Measurements from ENCODE around the gene MXD1.
"Not testable (repeated sequence)": the region's sequence is repeated elsewhere in the genome, so short reads cannot be mapped to it uniquely, and the experiment has no call there.

Gene MXD1, protein sequence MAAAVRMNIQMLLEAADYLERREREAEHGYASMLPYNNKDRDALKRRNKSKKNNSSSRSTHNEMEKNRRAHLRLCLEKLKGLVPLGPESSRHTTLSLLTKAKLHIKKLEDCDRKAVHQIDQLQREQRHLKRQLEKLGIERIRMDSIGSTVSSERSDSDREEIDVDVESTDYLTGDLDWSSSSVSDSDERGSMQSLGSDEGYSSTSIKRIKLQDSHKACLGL

DNA sequence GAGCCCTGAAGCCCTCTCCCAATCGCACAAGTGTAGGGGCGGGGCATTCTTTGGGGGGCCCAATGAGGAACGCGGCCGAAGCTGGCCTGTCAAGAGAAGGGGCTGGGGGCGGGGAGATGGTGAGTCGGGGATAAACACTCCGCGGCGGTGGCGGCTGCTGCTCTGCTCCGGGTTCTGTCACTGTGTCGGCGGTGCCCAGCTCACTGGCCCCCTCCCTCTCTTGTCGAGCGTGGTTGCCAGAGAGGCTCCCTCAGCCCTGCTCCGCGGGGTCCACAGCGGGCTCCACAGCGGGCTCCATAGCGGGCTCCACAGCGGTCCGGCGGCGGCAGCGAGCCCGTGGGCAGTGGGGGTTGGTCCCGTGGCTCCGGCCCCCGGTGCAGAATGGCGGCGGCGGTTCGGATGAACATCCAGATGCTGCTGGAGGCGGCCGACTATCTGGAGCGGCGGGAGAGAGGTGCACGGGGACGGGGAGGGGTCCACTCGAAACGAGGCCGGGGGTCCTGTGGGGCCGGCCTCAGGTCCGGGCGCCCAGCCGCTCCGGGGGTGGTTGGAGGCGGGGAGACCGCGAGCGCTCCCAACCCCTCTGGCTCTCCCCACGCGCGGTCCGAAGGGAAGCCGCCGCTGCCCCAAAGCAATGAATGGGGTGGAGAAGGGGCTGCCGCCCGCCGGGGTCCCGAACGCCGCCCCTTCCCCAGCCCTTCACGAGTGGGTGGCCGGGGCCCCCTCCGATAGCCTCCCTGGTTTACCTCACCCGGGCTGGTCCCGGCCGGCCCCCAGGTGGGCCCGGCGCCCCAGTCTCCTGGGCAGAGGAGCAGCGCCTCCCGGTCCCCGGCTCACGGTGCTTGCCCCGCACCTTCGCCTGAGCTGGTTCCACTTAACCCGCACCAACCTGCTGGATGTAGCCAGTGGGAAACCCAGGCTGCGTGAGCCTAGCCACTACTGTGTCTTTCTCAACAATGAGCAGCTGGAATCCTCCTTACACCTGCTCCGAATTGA, at the start of gene MXD1:
Gene MXD1, plus strand, starts transcription at position 160 of the 996 bp plus-strand sequence. Its CDS starts 222 bp downstream, at position 382.
- no peak for DNase-seq

DNA sequence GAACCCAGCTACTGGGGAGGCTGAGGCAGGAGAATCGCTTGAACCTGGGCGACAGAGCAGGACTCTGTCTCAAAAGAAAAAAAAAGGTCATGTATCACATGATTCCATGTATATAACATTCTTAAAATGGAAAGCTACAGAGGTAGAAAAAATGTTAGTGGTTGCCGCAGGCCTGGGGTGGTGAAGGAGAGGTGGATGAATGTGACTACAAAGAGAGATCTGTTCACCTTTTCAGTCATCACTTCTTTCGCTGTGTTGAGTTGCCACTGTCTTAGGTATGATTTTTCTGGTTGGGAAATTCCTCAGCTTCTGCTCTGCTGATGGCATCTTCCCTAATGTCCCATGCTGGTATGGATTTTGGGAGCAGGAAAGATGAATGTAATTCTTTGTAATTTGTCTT, 26.5 kb upstream of the MXD1 start:
- DNase-seq: no peak

DNA sequence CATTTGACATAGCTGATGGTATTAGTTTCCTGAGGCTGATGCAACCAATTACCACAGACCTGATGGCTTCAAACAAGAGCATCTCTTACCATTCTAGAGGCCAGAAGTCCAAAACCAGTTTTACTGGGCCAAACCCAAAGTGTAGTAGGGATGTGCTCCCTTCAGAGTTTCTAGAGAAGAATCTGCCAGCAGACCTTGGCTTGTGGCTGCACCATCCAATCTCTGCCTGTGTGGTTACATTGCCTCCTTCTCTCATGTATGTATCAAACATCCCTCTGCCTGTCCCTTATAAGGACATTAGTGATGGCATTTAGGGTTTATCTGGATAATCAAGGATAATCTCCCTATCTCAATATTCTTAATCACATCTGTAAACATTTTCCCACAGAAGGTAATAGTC, 25.6 kb upstream of the MXD1 start:
- no peak for DNase-seq

DNA sequence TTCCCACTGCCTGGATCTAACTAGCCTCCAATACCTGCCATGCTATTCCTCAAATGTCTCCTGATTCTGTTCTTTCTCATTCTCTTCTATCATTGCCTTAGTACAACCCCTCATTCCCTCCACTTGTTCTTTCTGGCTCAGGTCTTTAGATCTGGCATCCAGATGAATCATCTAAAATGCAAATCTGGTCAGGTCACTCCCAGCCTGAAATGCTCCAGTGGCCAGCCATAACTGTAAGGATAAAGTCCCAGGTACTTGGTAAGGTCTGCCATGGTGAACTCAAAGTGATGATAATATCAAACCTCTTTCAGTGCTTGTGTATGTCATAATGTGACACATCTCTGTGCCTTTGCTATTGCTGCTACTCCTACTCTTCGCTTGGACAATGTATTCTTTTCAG, 24.0 kb upstream of the MXD1 start:
- DNase-seq: no peak

DNA sequence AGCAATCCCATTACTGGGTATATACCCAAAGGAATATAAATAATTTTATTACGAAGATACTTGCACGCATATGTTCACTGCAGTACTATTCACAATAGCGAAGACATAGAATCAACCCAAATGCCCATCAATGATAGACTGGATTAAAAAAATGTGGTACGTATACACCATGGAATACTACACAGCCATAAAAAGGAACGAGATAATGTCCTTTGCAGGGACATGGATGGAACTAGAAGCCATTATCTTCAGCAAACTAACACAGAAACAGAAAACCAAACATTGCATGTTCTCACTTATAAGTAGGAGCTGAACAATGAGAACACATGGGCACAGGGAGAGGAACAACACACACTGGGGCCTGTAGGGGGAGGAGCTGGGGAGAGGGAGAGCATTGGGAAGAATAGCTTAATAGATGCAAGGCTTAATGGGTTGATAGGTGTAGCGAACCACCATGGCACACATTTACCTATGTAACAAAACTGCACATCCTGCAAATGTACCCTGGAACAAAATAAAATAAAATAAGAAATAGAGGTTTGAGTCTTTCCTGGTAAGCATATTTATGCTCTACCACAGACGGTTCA, 22.0 kb upstream of the MXD1 start:
- peak; percentile 3 for DNase-seq

DNA sequence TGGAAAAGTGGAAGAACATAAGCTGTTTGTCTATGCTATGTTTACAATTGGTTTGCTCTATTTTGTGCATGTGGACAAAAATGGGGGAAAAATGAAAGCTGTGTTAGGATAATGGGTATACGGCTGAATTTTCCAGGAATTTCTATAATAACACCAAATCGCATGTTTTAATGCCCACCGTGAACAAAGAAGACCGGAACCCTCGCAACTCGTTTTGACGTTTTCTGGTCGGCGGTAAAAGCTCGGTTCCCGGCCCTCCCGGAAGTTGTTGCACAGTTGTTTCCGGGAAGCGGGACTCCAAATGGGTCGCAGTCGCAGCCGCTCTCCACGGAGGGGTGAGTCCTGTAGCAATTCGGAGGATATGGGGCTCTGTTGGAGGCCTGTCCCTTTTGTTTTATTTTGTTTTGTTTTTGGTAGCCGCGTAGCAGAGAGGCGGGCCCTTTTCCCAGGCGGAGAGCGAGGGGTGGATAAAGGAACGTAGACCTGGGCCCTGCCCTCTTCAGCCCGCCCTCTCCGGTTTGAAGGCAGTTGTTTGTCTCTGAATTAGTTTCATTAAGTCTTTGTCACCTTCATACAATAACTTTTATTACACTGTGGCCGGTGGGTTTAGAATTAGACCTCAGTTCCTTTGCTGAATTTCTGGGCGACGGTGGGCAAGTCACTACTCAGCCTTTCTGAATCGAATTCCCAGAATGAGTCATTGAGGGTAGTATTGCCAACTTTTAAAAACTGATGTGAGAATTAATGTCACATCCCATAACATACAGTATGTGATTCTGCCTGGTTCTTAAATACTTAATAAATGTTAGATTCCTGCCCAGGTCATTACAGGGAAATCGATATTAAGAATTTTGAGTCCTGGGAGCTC, 21.0 kb upstream of the MXD1 start, which contains the start of gene SNRNP27:
Gene SNRNP27, plus strand, starts transcription at position 273 of the 868 bp plus-strand sequence. Its CDS starts 29 bp downstream, at position 302.
- peak; percentile 82 for DNase-seq

DNA sequence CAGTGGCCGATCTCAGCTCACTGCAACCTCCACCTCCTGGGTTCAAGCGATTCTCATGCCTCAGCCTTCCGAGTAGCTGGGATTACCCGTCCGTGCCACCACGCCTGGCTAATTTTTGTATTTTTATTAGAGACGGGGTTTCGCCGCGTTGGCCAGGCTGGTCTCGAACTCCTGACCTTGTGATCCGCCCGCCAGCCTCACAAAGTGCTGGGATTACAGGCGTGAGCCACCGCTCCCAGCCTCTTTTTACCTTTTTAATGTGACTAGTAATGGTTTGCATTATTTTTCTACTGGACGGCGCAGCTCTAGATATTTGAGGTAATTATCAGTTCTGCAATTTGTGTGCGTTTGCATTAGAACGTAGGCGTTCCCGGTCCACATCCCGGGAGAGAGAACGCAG, 20.2 kb upstream of the MXD1 start:
- DNase-seq: not testable (repeated sequence)

DNA sequence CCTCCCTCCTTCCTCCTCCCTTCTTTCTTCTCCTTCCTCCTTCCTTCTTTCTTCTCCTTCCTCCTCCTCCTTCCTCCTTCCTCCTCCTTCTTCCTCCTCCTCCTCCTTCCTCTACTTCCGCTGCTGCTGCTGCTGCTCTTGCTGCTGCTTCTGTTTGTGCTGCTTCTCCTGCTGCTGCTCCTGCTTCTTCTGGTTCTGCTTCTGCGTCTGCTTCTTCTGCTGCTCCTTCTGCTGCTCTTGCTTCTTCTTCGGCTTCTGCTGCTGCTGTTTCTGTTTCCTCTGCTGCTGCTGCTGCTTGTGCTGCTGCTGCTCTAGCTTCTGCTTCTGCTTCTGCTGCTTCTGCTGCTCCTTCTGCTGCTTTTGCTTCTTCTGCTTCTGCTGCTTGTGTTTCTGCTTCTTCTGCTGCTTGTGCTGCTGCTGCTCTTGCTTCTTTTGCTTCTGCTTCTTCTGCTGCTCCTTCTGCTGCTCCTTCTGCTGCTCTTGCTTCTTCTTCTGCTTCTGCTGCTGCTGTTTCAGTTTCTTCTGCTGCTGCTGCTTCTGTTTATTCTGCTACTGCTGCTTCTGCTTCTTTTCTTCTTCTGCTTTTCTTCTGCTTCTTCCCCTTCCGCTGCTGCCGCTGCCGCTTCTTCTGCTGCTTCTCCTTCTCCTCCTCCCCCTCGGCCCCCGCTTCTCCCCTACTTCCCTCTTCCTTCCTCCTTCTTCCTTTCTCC, 12.5 kb upstream of the MXD1 start:
- no peak for DNase-seq

DNA sequence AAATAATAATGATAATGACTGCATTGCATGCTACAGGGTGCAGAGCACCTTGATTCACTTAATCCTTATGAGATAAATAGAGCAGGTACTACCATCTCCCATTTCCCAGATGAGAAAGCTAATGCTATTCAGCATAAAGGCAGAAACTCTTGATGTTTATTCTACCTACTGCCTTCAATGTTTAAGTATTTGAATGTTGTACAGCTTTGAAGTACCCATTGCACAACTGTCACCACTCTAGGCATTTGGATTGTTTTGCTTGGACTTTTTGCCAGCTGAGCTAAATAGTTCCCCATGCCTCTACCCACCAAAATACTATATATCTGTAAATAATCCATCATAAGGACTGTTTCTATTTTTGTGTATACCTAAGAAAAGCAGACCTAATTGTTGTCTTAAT, 7.7 kb upstream of the MXD1 start:
- DNase-seq: no peak

DNA sequence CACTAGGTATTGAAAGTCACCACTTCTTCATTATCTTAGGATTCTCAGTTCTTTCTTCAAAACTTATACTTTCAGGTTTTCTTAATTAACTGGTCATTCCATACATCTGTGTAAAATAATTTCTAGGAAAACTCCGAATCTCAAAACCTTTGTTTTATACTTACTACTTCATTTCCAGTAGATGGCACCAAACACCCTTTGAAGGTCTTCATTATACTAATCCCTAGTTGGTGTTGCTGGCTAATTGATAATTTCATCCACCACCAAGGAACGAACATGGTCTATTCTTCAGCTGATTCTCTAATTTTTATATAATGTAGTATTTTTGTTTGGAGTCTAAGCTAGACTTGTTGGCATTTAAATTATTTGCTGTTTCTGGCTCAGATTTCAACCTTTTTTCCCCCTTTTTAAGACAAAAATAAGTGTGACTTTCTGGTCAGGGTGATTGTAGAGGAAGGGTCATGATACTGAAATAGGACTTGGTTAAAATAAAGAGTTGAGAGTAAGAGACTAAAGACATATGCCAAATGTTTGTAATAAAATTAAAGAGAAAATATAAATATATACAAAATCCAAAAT, 2.8 kb upstream of the MXD1 start:
- peak; percentile 46 for DNase-seq

DNA sequence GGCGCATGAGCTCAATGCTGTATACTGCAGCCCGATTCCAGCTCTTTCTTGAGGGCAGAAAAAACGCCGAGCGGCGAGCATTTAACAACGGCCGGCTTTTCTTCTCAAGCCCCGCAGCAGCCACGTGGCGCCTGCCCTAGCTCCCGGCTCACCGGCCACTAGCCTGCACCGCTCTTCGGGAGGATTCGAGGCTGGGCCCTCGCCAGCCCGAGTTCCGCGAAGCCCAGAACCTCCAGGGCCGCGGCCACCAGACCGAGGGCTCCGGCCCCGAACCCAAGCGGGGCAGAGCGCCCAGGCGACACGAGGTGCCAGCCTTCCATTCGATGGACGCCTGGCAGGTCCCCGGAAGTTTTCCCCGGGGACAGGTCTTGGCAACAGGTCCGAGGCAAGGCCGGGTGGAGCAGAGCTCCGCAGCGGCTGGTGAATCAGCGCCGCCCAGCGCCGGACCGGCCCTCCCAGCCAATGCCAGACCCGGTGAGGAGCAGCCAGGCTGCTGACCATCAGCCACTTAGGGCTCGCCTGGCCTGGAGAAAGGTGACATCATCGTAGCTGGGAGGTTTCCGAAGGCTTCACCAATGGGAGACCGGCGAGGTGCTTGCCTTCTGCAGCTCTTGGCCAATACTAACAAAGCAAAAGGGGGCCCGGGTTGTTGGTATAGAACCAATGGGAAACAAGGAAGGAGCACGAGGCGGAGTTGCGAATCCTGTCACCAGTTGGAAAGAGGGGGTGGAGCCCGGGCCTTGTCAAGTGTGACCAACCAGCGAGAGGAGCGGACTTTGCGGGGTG, 552 bp upstream of the MXD1 start:
- peak; percentile 100 for DNase-seq

DNA sequence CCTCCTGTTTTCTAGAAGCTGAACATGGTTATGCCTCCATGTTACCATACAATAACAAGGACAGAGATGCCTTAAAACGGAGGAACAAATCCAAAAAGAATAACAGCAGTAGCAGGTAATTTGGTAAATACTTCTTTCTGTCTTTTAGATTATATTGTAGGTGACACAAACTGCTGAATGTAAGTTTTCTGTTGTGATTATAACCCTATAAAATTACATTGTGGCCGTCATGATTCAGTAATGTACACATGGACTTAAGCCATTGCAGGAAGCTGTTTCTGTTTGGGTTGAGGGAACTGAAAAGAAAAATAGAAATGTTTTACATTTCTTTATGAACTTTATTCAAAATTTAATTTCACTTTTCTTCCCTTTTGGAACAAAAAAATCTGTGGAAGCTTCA, 1.2 kb downstream of the MXD1 start:
- DNase-seq: no peak

DNA sequence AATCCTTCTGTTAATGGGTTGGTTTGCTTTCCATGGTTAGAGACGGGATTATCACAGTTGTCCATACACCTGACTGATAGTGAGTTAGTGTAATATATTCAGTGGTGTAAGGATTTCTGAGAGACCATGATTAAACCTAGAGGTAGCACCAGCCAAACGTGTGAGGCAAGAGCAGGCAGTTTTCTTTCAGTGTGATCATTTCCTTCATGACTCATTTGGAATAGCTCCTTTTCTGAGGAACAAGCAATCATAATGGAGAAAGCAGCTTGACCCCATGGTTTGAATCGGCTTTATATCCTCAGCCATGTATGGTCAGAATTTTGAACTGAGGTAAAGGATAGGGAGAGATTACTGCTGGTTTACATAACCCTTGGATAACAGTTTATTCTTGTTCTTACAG, 2.9 kb downstream of the MXD1 start:
- DNase-seq: no peak

DNA sequence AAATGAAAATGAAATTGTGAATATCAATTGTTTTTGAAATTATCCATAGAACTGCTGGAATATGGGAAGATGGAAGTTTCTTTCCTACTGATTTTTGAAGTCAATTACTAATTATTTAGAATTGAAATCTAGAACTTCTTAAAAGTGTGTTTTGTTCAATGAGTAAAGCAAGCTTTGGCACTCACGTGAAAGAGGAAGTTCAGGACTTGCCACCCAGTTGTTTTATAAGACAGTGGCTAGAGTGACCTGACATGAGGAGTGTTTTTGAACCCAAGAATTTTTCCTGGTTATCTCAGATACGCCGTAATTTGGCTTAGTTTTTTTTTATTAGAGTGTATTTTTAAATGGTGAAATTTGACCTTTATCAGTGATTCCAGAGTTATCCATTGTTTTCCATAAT, 3.5 kb downstream of the MXD1 start:
- no peak for DNase-seq

DNA sequence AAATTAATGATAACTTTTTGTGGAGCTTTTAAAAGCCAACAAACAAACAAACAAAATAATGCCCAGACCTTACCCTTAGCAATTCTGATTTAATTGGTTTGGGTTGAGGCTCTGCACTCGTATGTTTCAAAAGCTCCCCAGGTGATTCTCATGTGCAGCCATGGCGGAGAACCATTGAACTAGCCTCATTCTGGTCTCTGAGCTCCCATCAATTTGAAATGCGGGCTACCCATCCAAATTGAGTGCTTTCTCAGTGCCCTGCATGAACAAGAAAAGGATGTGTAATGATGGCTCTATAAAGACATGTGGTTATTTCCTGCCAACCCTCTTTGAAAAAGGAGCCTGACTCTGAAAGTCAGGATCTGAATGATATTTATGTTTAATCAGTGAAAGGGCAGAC, 8.2 kb downstream of the MXD1 start:
- DNase-seq: no peak

DNA sequence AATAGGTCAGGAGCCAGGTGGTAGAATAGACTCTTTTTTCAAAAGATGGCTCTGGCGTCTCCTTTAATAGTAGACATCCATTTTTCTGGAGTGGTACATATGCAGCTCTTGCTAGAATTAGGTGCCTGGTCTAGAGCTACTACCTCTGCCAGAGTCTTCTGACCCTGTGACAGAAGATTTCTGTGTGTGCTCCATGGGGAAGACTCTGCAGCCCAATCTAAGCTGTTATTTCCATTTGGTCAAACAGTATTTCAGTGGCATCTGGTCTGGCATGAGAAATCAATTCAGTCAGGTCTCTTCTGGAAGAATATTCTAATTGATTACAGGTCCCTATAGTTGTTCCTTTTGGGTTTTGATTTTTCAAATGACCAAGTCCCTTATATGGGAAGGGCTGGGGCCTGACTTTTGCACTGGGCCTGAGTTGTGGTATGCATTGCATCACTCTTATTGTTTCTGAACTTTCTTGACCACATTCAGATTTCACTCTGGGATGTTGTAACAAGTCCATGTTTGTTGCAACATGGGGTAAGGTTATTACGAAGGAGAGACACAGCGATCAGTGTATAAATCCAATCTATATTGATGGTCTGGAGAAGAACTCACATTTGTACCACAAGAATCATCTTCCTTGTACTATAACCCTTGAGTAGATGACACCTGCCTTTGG, 12.1 kb downstream of the MXD1 start:
- DNase-seq: no peak

DNA sequence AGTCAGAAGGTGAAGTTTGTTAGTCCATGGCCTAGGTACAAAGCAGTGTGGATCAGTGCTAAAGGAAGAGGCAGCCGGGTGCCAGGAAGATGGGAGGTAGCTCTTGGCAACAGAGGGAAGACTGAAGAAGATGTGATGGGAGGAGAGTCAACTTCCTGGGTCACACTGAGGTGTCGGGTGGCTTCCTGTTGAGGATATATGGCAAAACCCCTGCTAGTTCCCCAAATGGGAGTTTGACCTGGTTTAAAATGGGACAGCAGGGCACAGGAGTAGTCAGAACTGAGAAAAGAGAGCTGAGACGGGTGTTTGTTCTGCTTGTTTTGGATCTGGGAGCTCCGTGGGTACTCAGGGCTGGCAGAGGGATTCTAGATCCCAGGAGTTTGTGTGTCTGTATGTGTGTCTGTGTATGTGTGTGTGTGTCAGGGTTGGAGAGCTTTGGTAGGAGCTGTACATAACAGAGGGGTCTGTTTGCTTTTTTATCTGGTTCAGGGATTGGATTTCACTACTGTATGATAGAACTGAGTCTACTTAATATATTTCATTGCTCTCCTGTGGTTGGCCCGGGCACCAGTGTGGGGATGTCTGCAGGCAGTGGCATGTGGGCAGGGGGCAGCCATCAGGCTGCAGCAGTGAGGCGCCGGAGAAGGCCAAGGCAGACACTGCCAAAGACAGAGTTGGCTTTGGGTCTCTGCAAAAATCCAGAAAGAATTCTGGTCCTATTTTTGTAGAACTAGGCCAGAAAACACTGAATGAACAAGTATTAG, 17.1 kb downstream of the MXD1 start:
- no peak for DNase-seq

DNA sequence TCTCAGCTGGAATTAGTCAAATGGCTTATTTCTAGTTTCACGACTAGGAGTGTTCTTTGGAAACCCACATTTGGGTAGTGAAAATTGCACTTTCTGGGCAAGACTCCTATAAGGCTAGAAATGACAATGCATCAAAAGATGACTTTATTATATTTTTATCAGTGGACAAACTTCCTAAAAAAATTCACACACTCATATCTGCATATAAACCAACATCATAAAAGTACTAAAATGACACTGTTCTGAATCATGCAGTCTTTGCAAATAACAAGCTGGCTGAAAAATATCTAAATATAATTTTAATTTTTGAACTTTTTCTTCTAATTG, 17.6 kb downstream of the MXD1 start:
- DNase-seq: no peak

DNA sequence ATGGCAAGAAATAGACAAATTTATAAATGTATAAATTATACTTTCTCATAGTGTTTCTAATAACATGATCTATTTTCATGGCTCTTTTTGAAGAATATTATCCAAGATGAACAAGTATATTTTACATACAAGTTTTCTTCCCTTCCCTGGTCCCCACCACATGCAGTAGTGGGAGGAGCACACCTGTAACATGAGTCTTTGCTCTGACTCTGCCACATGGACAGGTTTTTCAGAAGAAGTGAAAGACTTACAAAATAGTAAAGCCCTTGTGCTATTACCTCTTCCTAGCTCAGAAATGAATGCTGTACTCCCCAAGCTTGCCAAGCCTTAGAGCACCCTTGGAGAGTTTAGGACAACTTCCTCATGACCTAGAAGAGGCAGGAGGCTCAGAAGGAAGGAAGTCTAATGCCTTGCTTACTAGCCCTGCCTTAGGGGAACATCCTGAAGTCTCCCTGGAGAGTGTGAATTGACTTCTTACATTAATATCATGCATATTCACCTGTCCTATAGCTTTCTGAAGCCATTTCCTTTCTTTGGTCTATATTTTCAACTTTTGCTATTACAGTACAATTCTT, 18.4 kb downstream of the MXD1 start:
- DNase-seq: no peak
